GM23338 (cell line): ENCODE measurements around the gene E2F6. TPM values are rescaled to one million over a fixed set of nuclear protein-coding genes. Genes with fewer than 3 reads are reported as not detected.

Experiments
- ATAC-seq: fragments of 200-7000 bp; cut with Tn5 transposase; 3 replicates; pipeline ENCODE4 v1.9.1; 2020
- DNase-seq: peaks from one replicate; pipeline ENCODE4 v3.0.0-alpha.2; 2015; ENCODE audit warnings: low spot score
- H2AFZ ChIP-seq: fragments of 200-600 bp; sonication (generic); 2 replicates; pipeline ENCODE4 v1.8.0; 2016; ENCODE audit warnings: antibody characterized with exemption, mild to moderate bottlenecking, moderate library complexity
- H3F3A ChIP-seq: fragments of 200-600 bp; sonication (generic); replicated peaks from 2 replicates; pipeline ENCODE4 v1.8.0; 2017; ENCODE audit warnings: antibody characterized with exemption, mixed run types, low read depth
- H3K27ac ChIP-seq: fragments of 200-600 bp; sonication (generic); 2 replicates; pipeline ENCODE4 v1.6.1; 2016; ENCODE audit warnings: low read depth
- H3K27me3 ChIP-seq: fragments of 200-600 bp; sonication (generic); 2 replicates; pipeline ENCODE4 v1.8.0; 2016; ENCODE audit warnings: mild to moderate bottlenecking, mixed run types, moderate library complexity; ENCODE audit not compliant: insufficient read depth
- H3K36me3 ChIP-seq: fragments of 200-600 bp; sonication (generic); 2 replicates; pipeline ENCODE4 v1.8.0; 2016; ENCODE audit warnings: mild to moderate bottlenecking; ENCODE audit not compliant: insufficient read depth
- H3K4me1 ChIP-seq: fragments of 200-600 bp; sonication (generic); 2 replicates; pipeline ENCODE4 v1.8.0; 2016; ENCODE audit warnings: mild to moderate bottlenecking, moderate library complexity; ENCODE audit not compliant: insufficient read depth
- H3K4me2 ChIP-seq: fragments of 200-600 bp; sonication (generic); 2 replicates; pipeline ENCODE4 v1.7.1; 2017; ENCODE audit warnings: mixed run types
- H3K4me3 ChIP-seq: fragments of 200-600 bp; sonication (generic); 2 replicates; pipeline ENCODE4 v1.6.1; 2016; ENCODE audit warnings: mixed run types
- H3K79me2 ChIP-seq: fragments of 200-600 bp; sonication (generic); replicated peaks from 2 replicates; pipeline ENCODE4 v1.8.0; 2017; ENCODE audit warnings: mild to moderate bottlenecking; ENCODE audit not compliant: insufficient read depth
- H3K9me2 ChIP-seq: fragments of 200-600 bp; sonication (generic); 2 replicates; pipeline ENCODE4 v1.8.0; 2017; ENCODE audit not compliant: insufficient read depth
- H4K20me1 ChIP-seq: fragments of 200-600 bp; sonication (generic); replicated peaks from 2 replicates; pipeline ENCODE4 v1.8.0; 2017; ENCODE audit warnings: mild to moderate bottlenecking; ENCODE audit not compliant: insufficient read depth
- H3K27ac Mint-ChIP-seq: 2 replicates; pipeline ENCODE4 v1.8.0; 2020; ENCODE audit warnings: inconsistent platforms, mild to moderate bottlenecking, moderate library complexity, mixed read lengths
- H3K27me3 Mint-ChIP-seq: 3 replicates; pipeline ENCODE4 v1.8.0; 2022; ENCODE audit warnings: low read depth, mild to moderate bottlenecking, moderate library complexity, mixed read lengths, inconsistent platforms; ENCODE audit not compliant: insufficient read depth, poor library complexity
- H3K36me3 Mint-ChIP-seq: 3 replicates; pipeline ENCODE4 v1.8.0; 2021; ENCODE audit warnings: low read depth, mild to moderate bottlenecking, inconsistent platforms, moderate library complexity, mixed read lengths
- H3K4me1 Mint-ChIP-seq: 3 replicates; pipeline ENCODE4 v1.8.0; 2020; ENCODE audit warnings: mild to moderate bottlenecking, inconsistent platforms, mixed read lengths
- H3K4me3 Mint-ChIP-seq: 3 replicates; pipeline ENCODE4 v1.8.0; 2021; ENCODE audit warnings: moderate library complexity, mild to moderate bottlenecking, inconsistent platforms, mixed read lengths
- H3K9me3 Mint-ChIP-seq: 3 replicates; pipeline ENCODE4 v1.8.0; 2020; ENCODE audit warnings: moderate library complexity, mild to moderate bottlenecking, inconsistent platforms, mixed read lengths
- CREB1 ChIP-seq: fragments of 250-450 bp; sonication (Bioruptor Pico); IDR thresholded peaks from 2 replicates; pipeline ENCODE4 v1.5.0; 2020; ENCODE audit warnings: low read depth, mild to moderate bottlenecking, moderate library complexity
- EZH2 ChIP-seq: fragments of 200-600 bp; sonication (generic); IDR thresholded peaks from one replicate; pipeline ENCODE4 v1.8.0; 2017; ENCODE audit warnings: antibody characterized with exemption, mild to moderate bottlenecking, low read depth; ENCODE audit not compliant: unreplicated experiment
- EZH2phosphoT487 ChIP-seq: fragments of 200-600 bp; sonication (generic); IDR thresholded peaks from one replicate; pipeline ENCODE4 v1.8.1; 2018; ENCODE audit warnings: antibody characterized with exemption; ENCODE audit not compliant: unreplicated experiment
- JUNB ChIP-seq: IDR thresholded peaks from one replicate; pipeline ENCODE4 v1.6.1; 2016; ENCODE audit warnings: antibody characterized with exemption; ENCODE audit not compliant: unreplicated experiment
- NANOG ChIP-seq: IDR thresholded peaks from 2 replicates; pipeline ENCODE4 v1.6.1; 2016; ENCODE audit warnings: antibody characterized with exemption, borderline replicate concordance
- POLR2AphosphoS5 ChIP-seq: IDR thresholded peaks from 2 replicates; pipeline ENCODE4 v1.6.1; 2016; ENCODE audit warnings: antibody characterized with exemption, low read depth
- STAT1 ChIP-seq: IDR thresholded peaks from one replicate; pipeline ENCODE4 v1.6.1; 2016; ENCODE audit warnings: antibody characterized with exemption; ENCODE audit not compliant: unreplicated experiment
- ZNF114 ChIP-seq: fragments of 250-450 bp; sonication (Bioruptor Pico); IDR thresholded peaks from 2 replicates; pipeline ENCODE4 v1.5.0; 2020; ENCODE audit warnings: mild to moderate bottlenecking, moderate library complexity
- ZNF331 ChIP-seq: fragments of 250-450 bp; sonication (Bioruptor Pico); IDR thresholded peaks from 2 replicates; pipeline ENCODE4 v1.5.0; 2020; ENCODE audit warnings: low read depth, mild to moderate bottlenecking, moderate library complexity
- polyA plus RNA-seq: library from polyadenylated mRNA; unstranded; fragments of >200 nt; fragmentation: Nextera tagmentation; extraction: Ambion mirVana; gene quantifications from 2 replicates; pipeline ENCODE4 v1.2.1, GENCODE V29; 2016
- total RNA-seq: library from RNA; depleted of rRNA; stranded (reverse); fragments of >200 nt; shearing (Covaris generic); gene quantifications from 2 replicates; pipeline ENCODE4 v1.2.3, GENCODE V29; 2014
- TF ChIP-seq, protein P1 (sequence below): IDR thresholded peaks from one replicate; pipeline ENCODE4 v1.6.1; 2018; ENCODE audit warnings: antibody characterized with exemption; ENCODE audit not compliant: unreplicated experiment
- TF ChIP-seq, protein P2 (sequence below): fragments of 250-450 bp; sonication (Bioruptor Pico); IDR thresholded peaks from 2 replicates; pipeline ENCODE4 v1.5.0; 2020; ENCODE audit warnings: mild to moderate bottlenecking, moderate library complexity
- TF ChIP-seq, protein P3 (sequence below): IDR thresholded peaks from 2 replicates; pipeline ENCODE4 v1.6.1; 2016; ENCODE audit warnings: antibody characterized with exemption
- TF ChIP-seq, protein P4 (sequence below), 2 experiments: fragments of 200-600 bp in 1 of 2; sonication (generic) in 1 of 2; conservative IDR thresholded peaks; 2 replicates each; pipeline versions ENCODE4 v1.5.1 to v1.6.1; 2016 to 2017; ENCODE audit warnings: antibody characterized with exemption in 2 of 2, low read depth in 2 of 2, mild to moderate bottlenecking in 2 of 2, moderate library complexity in 1 of 2

The E2F6 gene
- total and polyA plus RNA-seq, 2 experiments from 2014 or later: 16.9 to 20.7 TPM

DNA sequence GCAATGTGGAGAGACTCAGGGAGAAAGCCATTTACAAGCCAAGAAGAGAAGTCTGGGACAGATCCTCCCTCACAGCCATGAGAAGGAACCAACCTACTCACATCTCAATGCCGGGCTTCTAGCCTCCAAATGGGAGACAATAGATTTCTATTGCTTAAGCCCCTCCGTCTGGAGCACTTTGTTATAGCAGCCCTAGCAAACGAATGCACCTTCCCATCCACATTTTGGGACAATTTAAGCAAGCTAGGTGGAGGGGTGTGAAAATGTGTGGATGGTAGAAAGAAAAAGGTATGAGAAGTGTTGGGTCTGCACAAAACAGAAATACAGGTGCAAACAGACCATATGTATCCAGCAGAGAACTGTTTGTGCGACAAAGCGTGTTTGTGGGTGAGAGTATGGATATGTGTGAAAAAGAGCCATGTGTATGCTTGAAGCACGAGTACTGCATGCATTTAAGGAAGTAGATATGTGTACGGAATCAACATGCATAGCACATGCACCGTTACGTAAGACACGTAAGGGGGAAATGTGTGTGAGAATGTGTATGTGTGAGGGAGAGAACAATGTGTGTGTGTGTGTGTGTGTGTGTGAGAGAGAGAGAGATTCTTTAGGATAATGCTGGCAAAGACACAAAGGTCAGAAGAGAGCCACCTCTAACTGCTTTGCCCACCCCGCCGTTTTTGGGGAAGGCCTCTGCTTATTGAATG is 13.1 kb upstream of the E2F6 start:
- H3K9me2 ChIP-seq: no peaks in the 10 kb centered on the region
- no peaks in the 10 kb centered on the region for H3K36me3 ChIP-seq
- no peak for DNase-seq
- TF ChIP-seq ZNF331 (CRISPR knock-in tag) (no peak), NANOG (no peak), ZNF114 (no peak), EZH2 (no peak), CREB1 (CRISPR knock-in tag) (no peak), JUNB (no peak), EZH2phosphoT487 (no peak), STAT1 (no peak), POLR2AphosphoS5 (no peak)
- TF ChIP-seq, protein P1, sequence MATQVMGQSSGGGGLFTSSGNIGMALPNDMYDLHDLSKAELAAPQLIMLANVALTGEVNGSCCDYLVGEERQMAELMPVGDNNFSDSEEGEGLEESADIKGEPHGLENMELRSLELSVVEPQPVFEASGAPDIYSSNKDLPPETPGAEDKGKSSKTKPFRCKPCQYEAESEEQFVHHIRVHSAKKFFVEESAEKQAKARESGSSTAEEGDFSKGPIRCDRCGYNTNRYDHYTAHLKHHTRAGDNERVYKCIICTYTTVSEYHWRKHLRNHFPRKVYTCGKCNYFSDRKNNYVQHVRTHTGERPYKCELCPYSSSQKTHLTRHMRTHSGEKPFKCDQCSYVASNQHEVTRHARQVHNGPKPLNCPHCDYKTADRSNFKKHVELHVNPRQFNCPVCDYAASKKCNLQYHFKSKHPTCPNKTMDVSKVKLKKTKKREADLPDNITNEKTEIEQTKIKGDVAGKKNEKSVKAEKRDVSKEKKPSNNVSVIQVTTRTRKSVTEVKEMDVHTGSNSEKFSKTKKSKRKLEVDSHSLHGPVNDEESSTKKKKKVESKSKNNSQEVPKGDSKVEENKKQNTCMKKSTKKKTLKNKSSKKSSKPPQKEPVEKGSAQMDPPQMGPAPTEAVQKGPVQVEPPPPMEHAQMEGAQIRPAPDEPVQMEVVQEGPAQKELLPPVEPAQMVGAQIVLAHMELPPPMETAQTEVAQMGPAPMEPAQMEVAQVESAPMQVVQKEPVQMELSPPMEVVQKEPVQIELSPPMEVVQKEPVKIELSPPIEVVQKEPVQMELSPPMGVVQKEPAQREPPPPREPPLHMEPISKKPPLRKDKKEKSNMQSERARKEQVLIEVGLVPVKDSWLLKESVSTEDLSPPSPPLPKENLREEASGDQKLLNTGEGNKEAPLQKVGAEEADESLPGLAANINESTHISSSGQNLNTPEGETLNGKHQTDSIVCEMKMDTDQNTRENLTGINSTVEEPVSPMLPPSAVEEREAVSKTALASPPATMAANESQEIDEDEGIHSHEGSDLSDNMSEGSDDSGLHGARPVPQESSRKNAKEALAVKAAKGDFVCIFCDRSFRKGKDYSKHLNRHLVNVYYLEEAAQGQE: no peak
- TF ChIP-seq, protein P2, sequence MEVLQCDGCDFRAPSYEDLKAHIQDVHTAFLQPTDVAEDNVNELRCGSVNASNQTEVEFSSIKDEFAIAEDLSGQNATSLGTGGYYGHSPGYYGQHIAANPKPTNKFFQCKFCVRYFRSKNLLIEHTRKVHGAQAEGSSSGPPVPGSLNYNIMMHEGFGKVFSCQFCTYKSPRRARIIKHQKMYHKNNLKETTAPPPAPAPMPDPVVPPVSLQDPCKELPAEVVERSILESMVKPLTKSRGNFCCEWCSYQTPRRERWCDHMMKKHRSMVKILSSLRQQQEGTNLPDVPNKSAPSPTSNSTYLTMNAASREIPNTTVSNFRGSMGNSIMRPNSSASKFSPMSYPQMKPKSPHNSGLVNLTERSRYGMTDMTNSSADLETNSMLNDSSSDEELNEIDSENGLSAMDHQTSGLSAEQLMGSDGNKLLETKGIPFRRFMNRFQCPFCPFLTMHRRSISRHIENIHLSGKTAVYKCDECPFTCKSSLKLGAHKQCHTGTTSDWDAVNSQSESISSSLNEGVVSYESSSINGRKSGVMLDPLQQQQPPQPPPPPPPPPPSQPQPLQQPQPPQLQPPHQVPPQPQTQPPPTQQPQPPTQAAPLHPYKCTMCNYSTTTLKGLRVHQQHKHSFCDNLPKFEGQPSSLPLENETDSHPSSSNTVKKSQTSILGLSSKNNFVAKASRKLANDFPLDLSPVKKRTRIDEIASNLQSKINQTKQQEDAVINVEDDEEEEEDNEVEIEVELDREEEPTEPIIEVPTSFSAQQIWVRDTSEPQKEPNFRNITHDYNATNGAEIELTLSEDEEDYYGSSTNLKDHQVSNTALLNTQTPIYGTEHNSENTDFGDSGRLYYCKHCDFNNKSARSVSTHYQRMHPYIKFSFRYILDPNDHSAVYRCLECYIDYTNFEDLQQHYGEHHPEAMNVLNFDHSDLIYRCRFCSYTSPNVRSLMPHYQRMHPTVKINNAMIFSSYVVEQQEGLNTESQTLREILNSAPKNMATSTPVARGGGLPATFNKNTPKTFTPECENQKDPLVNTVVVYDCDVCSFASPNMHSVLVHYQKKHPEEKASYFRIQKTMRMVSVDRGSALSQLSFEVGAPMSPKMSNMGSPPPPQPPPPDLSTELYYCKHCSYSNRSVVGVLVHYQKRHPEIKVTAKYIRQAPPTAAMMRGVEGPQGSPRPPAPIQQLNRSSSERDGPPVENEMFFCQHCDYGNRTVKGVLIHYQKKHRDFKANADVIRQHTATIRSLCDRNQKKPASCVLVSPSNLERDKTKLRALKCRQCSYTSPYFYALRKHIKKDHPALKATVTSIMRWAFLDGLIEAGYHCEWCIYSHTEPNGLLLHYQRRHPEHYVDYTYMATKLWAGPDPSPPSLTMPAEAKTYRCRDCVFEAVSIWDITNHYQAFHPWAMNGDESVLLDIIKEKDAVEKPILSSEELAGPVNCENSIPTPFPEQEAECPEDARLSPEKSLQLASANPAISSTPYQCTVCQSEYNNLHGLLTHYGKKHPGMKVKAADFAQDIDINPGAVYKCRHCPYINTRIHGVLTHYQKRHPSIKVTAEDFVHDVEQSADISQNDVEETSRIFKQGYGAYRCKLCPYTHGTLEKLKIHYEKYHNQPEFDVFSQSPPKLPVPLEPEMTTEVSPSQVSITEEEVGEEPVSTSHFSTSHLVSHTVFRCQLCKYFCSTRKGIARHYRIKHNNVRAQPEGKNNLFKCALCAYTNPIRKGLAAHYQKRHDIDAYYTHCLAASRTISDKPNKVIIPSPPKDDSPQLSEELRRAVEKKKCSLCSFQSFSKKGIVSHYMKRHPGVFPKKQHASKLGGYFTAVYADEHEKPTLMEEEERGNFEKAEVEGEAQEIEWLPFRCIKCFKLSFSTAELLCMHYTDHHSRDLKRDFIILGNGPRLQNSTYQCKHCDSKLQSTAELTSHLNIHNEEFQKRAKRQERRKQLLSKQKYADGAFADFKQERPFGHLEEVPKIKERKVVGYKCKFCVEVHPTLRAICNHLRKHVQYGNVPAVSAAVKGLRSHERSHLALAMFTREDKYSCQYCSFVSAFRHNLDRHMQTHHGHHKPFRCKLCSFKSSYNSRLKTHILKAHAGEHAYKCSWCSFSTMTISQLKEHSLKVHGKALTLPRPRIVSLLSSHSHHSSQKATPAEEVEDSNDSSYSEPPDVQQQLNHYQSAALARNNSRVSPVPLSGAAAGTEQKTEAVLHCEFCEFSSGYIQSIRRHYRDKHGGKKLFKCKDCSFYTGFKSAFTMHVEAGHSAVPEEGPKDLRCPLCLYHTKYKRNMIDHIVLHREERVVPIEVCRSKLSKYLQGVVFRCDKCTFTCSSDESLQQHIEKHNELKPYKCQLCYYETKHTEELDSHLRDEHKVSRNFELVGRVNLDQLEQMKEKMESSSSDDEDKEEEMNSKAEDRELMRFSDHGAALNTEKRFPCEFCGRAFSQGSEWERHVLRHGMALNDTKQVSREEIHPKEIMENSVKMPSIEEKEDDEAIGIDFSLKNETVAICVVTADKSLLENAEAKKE (CRISPR knock-in tag): no peak
- TF ChIP-seq, protein P3, sequence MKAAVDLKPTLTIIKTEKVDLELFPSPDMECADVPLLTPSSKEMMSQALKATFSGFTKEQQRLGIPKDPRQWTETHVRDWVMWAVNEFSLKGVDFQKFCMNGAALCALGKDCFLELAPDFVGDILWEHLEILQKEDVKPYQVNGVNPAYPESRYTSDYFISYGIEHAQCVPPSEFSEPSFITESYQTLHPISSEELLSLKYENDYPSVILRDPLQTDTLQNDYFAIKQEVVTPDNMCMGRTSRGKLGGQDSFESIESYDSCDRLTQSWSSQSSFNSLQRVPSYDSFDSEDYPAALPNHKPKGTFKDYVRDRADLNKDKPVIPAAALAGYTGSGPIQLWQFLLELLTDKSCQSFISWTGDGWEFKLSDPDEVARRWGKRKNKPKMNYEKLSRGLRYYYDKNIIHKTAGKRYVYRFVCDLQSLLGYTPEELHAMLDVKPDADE: no peak
- TF ChIP-seq, protein P4, sequence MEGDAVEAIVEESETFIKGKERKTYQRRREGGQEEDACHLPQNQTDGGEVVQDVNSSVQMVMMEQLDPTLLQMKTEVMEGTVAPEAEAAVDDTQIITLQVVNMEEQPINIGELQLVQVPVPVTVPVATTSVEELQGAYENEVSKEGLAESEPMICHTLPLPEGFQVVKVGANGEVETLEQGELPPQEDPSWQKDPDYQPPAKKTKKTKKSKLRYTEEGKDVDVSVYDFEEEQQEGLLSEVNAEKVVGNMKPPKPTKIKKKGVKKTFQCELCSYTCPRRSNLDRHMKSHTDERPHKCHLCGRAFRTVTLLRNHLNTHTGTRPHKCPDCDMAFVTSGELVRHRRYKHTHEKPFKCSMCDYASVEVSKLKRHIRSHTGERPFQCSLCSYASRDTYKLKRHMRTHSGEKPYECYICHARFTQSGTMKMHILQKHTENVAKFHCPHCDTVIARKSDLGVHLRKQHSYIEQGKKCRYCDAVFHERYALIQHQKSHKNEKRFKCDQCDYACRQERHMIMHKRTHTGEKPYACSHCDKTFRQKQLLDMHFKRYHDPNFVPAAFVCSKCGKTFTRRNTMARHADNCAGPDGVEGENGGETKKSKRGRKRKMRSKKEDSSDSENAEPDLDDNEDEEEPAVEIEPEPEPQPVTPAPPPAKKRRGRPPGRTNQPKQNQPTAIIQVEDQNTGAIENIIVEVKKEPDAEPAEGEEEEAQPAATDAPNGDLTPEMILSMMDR (conservative IDR thresholded peaks at IDR 0.05; ENCODE audit: low read depth in 2 of 2): no peak
- peaks cover 23% of the 10 kb centered on the region for H3K27me3 ChIP-seq
- H3K36me3 Mint-ChIP-seq: peaks cover 3% of the 10 kb centered on the region; the same call in 2 of the 3 replicates
- H2AFZ ChIP-seq: 0 out of 2 replicates have a peak overlapping the region, but pooled peaks have one; percentile 43
- H3K27ac ChIP-seq: no peak overlapping the region
- peaks cover 18% of the 10 kb centered on the region for H3K4me1 Mint-ChIP-seq
- peaks cover 13% of the 10 kb centered on the region for H3K27me3 Mint-ChIP-seq
- no peak overlapping the region for H3K27ac Mint-ChIP-seq
- no peak overlapping the region for H3K4me3 ChIP-seq
- no peak overlapping the region for H3K4me3 Mint-ChIP-seq
- ATAC-seq: no peak
- peaks cover 5% of the 10 kb centered on the region; the same call in 1 of the 2 replicates for H3F3A ChIP-seq
- H3K4me1 ChIP-seq: peaks cover 11% of the 10 kb centered on the region; the same call in 1 of the 2 replicates
- H3K79me2 ChIP-seq: no peaks in the 10 kb centered on the region; the same call in 1 of the 2 replicates
- H4K20me1 ChIP-seq: no peaks in the 10 kb centered on the region
- no peak overlapping the region for H3K4me2 ChIP-seq
- H3K9me3 Mint-ChIP-seq: peaks cover 3% of the 10 kb centered on the region; the same call in 2 of the 3 replicates
